NB4 (cell line): ENCODE results near the gene SYTL3.

Experiments used
- DNase-seq: peaks from one replicate; pipeline ENCODE4 v3.0.0; 2010; ENCODE audit warnings: low read depth
- H3K4me3 ChIP-seq: one replicate; pipeline ENCODE4 v1.5.1; 2011; ENCODE audit warnings: mild to moderate bottlenecking, low read depth, low read length, moderate library complexity
- MYC ChIP-seq: IDR thresholded peaks from 2 replicates; pipeline ENCODE4 v1.6.1; 2011; ENCODE audit warnings: low read depth, low read length
- POLR2A ChIP-seq: IDR thresholded peaks from 2 replicates; pipeline ENCODE4 v1.6.1; 2011; ENCODE audit warnings: mild to moderate bottlenecking; ENCODE audit not compliant: insufficient read length; ENCODE audit errors: extremely low read depth
- TF ChIP-seq, protein P1 (sequence below): IDR thresholded peaks from 2 replicates; pipeline ENCODE4 v1.6.1; 2011; ENCODE audit warnings: low read depth, low read length
- TF ChIP-seq, protein P2 (sequence below): IDR thresholded peaks from one replicate; pipeline ENCODE4 v1.5.1; 2012; ENCODE audit warnings: low read depth, low read length

SYTL3 gene

DNA sequence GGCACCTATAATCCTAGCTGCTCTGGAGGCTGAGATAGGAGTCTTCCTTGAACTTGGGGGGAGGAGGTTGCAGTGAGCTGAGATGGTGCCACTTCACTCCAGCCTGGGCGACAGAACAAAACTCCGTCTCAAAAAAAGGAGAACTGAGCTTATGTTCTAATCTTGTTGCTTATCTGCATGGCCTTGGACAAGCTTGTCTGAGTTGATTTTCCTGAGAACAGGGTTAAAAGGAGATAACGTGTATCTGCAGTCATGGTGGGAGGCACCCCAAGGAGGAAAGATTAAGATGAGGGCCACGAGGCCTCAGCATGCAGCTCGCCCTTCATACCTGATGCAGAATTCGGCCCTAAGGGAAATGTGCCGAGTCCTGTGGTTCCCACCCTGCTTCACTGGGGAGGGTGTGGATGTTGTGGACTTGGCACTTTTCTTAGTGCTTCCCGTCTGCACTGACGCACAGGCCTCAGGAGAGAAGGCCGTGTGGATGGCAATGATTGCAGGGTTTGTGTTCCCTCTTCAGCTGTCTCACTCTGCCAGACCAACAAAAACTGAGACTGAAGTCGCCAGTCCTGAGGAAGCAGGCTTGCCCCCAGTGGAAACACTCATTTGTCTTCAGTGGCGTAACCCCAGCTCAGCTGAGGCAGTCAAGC is 113.1 kb downstream of the SYTL3 start:
- TF ChIP-seq, protein P1, sequence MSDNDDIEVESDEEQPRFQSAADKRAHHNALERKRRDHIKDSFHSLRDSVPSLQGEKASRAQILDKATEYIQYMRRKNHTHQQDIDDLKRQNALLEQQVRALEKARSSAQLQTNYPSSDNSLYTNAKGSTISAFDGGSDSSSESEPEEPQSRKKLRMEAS = no peak
- TF ChIP-seq, protein P2, sequence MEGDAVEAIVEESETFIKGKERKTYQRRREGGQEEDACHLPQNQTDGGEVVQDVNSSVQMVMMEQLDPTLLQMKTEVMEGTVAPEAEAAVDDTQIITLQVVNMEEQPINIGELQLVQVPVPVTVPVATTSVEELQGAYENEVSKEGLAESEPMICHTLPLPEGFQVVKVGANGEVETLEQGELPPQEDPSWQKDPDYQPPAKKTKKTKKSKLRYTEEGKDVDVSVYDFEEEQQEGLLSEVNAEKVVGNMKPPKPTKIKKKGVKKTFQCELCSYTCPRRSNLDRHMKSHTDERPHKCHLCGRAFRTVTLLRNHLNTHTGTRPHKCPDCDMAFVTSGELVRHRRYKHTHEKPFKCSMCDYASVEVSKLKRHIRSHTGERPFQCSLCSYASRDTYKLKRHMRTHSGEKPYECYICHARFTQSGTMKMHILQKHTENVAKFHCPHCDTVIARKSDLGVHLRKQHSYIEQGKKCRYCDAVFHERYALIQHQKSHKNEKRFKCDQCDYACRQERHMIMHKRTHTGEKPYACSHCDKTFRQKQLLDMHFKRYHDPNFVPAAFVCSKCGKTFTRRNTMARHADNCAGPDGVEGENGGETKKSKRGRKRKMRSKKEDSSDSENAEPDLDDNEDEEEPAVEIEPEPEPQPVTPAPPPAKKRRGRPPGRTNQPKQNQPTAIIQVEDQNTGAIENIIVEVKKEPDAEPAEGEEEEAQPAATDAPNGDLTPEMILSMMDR = no peak
- TF ChIP-seq POLR2A = no peak
- no peak for DNase-seq

DNA sequence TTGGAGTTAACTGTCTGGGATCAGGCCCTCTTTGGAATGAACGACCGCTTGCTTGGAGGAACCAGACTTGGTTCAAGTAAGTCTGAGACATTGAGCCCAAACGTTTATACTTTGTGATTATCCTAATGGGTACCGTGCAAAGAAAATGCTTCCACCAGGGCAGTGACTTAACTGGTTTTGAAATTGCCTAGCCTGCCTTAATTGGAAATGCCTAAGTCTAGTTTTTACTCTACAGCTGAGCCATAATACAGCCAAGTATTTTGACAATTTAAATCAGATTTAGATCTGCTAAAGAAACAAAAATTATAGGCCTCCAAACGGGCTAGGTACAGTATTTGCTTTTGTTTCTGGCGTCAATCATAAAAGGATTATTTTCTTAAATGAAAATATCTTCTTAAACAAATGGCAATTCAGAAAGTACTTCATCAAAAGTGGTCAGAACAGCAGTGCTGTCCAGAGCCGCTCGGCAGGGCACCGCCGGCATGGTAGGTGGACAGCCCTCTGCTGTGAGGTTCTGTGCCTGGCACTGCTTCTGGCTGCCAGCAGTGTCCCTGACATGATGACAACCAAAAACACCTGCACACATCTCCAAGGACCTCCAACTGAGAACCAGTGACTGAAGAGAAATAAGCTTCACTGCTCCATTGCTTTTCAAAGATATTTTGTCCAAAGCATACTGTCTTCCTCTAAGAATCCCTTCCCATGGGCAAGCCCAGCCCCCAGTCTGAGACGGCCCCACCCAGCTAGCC is 113.8 kb downstream of the SYTL3 start:
- no peak overlapping the region for H3K4me3 ChIP-seq
- DNase-seq = no peak
- TF ChIP-seq POLR2A (no peak), MYC (no peak)
- TF ChIP-seq, protein P2 = no peak
- TF ChIP-seq, protein P1 = no peak

More for the DNA sequence above, 113.1 kb downstream of the SYTL3 start:
- H3K4me3 ChIP-seq = no peak overlapping the region

GRCh38 chr6:158764183-158764849 is 114.5 kb downstream of the SYTL3 start:
- TF ChIP-seq, protein P1 = no peak
- no peak for TF ChIP-seq MYC
- TF ChIP-seq, protein P2 = no peak
- no peak for TF ChIP-seq POLR2A

DNA sequence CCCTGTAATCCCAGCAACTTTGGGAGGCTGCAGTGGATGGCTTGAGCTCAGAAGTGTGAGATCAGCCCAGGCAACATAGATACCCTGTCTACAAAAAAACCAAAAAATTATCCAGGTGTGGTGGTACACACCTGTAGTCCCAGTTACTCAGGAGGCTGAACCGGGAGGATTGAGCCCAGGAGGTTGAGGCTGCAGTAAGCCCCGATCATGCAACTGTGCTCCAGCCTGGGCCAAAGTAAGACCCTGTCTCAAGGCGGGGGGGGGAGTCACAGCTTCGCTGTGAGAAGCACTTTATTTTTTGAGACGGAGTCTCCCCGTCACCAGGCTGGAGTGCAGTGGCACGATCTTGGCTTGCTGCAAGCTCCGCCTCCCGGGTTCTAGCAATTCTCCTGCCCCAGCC is 115.1 kb downstream of the SYTL3 start:
- TF ChIP-seq MYC = no peak
- TF ChIP-seq POLR2A = no peak
- TF ChIP-seq, protein P1 = no peak
- TF ChIP-seq, protein P2 = no peak
- no peak for DNase-seq

More at GRCh38 chr6:158764183-158764849, 114.5 kb downstream of the SYTL3 start:
- no peak for DNase-seq
- no peak overlapping the region for H3K4me3 ChIP-seq

GRCh38 chr6:158765499-158766068 is 115.7 kb downstream of the SYTL3 start:
- no peak overlapping the region for H3K4me3 ChIP-seq
- no peak for DNase-seq
- TF ChIP-seq, protein P1 = no peak
- no peak for TF ChIP-seq MYC
- TF ChIP-seq, protein P2 = no peak
- TF ChIP-seq POLR2A = no peak

More for the DNA sequence above, 115.1 kb downstream of the SYTL3 start:
- H3K4me3 ChIP-seq = no peak overlapping the region
